Loucy (cell line): Measurements from ENCODE around the gene TMEM134.

Experiments used
- EZH2phosphoT487 ChIP-seq: fragments of 200-600 bp; IDR thresholded peaks from 2 replicates; pipeline ENCODE4 v1.6.1; 2018; ENCODE audit warnings: antibody characterized with exemption, mild to moderate bottlenecking, moderate library complexity, borderline replicate concordance
- TF ChIP-seq, protein P1 (sequence below): fragments of 200-600 bp; sonication (generic); conservative IDR thresholded peaks from 2 replicates; pipeline ENCODE4 v1.5.1; 2014; ENCODE audit warnings: mild to moderate bottlenecking, antibody characterized with exemption, low read length

DNA sequence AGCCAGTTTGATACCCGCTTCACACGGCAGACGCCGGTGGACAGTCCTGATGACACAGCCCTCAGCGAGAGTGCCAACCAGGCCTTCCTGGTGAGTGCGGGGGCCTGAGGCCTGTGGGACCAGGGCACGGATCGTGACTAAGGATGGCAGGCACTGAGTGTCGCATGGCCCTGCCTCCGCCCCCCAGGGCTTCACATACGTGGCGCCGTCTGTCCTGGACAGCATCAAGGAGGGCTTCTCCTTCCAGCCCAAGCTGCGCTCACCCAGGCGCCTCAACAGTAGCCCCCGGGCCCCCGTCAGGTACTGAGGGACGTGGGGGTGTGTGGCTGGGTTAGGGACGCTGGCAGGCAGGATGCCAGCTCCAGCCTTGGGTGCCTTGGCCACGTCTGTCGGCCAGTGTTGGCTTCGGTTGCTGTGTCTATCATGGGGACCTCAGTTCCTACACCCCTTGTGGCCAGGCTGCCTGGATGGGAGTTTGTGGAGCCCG, 34.6 kb downstream of the TMEM134 start:
- TF ChIP-seq, protein P1, sequence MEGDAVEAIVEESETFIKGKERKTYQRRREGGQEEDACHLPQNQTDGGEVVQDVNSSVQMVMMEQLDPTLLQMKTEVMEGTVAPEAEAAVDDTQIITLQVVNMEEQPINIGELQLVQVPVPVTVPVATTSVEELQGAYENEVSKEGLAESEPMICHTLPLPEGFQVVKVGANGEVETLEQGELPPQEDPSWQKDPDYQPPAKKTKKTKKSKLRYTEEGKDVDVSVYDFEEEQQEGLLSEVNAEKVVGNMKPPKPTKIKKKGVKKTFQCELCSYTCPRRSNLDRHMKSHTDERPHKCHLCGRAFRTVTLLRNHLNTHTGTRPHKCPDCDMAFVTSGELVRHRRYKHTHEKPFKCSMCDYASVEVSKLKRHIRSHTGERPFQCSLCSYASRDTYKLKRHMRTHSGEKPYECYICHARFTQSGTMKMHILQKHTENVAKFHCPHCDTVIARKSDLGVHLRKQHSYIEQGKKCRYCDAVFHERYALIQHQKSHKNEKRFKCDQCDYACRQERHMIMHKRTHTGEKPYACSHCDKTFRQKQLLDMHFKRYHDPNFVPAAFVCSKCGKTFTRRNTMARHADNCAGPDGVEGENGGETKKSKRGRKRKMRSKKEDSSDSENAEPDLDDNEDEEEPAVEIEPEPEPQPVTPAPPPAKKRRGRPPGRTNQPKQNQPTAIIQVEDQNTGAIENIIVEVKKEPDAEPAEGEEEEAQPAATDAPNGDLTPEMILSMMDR: no peak
- no peak for TF ChIP-seq EZH2phosphoT487
